Measurements from ENCODE around the gene ADAMTSL1.
"Not testable (repeated sequence)": the region's sequence is repeated elsewhere in the genome, so short reads cannot be mapped to it uniquely, and the experiment has no call there.

ADAMTSL1 gene

DNA sequence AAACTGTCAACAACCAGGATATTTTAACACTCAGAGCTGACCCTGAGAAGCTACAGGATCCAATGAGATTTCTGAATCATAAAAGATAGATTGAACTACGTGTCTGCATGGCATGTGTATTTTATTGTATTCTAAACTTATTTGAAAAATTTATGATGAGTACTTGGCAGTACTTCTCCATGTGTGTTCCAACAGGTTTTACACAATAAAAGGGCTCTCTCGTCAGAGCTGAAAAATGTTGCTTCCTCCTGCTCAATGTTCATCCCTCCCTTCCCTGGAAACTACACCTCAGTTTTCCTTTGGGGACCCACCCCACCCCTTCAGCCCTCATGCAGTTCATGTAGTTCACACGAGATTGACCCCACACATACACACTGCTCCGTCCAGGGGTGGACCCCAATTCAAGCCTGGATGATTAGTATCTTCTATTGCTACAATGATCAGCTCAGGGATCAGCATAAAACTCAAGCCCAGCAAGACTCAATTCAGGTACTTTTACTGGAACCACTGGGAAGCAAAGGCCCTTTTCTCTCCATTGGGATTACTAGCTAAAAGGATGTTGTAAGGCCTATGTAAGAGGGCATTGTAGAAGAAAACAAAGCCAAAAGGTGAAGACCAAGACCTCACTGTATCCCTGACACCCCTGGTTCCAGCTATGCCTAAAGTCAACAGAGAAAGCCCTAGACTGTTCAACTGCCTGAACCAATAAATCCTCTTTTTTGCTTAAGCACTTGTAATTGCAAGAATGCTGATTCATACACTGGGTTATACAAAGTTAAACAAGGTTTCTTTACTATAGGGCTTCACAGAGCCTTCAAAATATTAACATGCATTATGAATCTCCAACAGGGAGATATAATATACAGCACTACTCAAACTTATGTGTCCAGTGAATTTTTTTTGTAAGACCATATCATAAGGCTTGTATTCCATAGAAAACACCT, 446.5 kb downstream of the ADAMTSL1 start:
- in situ Hi-C loops (cut with HindIII; ENCODE audit: low sequenced_read_pairs): no loop called here

- in situ Hi-C loops (cut with HindIII; ENCODE audit: low sequenced_read_pairs): no loop called here
Measured at GRCh38 chr9:18921366-18922075, 447.6 kb downstream of the ADAMTSL1 start.

DNA sequence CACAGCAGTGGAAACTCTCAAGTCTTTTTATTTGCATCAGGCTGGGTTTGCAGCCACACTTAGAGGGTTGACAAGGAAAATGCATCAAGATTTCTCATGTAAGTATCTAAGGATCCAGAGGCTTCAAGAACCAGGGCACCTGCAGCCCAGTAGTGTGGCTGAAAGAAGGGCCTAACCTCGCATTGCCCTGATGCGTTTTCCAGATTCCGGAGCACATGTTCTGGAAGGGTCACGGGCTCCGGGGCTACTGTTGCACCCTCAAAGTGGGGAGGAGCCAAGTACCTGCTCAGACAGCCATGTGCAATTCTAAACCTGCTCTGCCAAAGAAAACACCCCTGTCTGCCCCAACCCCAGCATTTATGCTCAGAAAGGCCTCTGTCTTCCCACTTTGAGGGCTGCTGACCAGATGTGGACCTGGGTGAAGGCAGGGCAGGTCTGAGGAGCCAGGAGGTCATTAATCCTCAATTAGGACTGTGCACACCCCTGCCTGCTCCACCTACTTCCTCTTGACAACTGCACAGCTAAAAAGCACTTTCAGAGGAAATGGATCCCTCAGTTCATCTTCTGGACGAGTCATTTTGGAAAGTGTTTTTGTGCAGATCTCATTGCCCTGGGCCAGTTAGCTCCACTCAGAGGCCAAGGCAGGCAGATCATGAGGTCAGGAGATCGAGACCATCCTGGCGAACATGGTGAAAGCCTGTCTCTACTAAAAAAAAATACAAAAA, 448.4 kb downstream of the ADAMTSL1 start:
- in situ Hi-C loops (cut with HindIII; ENCODE audit: low sequenced_read_pairs): no loop called here

GRCh38 chr9:18923167-18923566, 449.2 kb downstream of the ADAMTSL1 start:
- in situ Hi-C loops (cut with HindIII; ENCODE audit: low sequenced_read_pairs): no loop called here

GRCh38 chr9:18923671-18924430, 449.9 kb downstream of the ADAMTSL1 start:
- in situ Hi-C loops (cut with HindIII; ENCODE audit: low sequenced_read_pairs): no loop called here

DNA sequence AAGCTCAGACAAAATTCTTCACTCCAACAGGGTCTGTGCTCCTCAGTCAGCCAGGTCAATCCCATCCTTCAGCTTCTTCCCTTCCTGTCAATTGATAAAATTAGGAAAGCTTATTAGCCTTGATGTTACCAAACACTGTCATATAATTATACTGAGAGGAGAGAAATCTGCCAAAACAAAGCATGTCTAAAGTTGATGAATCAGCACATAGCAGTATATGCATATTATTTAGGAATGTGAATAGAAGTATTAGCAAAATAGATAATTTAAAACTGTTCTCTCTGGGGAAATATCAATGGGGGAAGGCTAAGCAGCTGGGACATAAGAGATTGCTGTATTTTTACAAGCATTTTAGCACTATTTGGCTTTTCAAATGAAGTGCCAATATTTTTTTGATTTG, 451.9 kb downstream of the ADAMTSL1 start:
- in situ Hi-C loops (cut with HindIII; ENCODE audit: low sequenced_read_pairs): no loop called here

GRCh38 chr9:18926513-18926912, 452.6 kb downstream of the ADAMTSL1 start:
- in situ Hi-C loops (cut with HindIII; ENCODE audit: low sequenced_read_pairs): no loop called here

- in situ Hi-C loops (cut with HindIII; ENCODE audit: low sequenced_read_pairs): no loop called here
Measured at GRCh38 chr9:18928711-18929110, 454.8 kb downstream of the ADAMTSL1 start.

DNA sequence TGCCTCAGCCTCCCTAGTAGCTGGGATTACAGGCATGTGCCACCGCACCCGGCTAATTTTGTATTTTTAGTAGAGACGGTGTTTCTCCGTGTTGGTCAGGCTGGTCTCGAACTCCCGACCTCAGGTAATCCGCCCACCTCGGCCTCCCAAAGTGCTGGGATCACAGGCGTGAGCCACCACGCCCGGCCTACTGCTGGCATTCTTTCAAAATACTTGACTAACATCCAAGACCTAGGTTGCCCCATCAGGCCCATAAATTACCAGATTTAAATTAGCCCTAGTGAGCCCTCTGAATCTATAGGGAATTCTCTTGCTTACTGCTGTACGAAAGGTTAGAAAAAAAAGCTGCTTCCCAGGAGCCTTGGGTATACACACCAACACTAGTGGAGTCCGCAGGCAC, 456.7 kb downstream of the ADAMTSL1 start:
- in situ Hi-C loops (cut with HindIII; ENCODE audit: low sequenced_read_pairs): not testable (repeated sequence)

DNA sequence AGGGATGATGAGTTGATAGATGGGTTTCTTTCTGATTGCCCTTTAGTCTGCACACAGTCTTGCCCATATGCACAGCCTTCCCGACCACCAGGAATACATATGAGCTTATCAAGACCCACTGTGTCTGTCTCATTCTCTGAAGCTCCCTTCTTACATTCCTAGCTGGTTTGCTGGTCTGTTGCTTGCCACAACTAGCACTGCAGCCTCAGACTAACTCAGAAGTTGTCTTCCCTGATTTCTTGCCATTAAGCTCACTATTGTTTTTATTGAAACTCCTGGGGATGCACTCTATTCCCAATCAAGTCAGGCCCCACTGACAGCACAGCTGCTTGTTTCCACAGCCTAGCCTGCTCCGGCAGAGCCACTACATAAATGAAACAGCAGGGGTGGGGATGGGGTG, 461.6 kb downstream of the ADAMTSL1 start:
- in situ Hi-C loops (cut with HindIII; ENCODE audit: low sequenced_read_pairs): no loop called here

DNA sequence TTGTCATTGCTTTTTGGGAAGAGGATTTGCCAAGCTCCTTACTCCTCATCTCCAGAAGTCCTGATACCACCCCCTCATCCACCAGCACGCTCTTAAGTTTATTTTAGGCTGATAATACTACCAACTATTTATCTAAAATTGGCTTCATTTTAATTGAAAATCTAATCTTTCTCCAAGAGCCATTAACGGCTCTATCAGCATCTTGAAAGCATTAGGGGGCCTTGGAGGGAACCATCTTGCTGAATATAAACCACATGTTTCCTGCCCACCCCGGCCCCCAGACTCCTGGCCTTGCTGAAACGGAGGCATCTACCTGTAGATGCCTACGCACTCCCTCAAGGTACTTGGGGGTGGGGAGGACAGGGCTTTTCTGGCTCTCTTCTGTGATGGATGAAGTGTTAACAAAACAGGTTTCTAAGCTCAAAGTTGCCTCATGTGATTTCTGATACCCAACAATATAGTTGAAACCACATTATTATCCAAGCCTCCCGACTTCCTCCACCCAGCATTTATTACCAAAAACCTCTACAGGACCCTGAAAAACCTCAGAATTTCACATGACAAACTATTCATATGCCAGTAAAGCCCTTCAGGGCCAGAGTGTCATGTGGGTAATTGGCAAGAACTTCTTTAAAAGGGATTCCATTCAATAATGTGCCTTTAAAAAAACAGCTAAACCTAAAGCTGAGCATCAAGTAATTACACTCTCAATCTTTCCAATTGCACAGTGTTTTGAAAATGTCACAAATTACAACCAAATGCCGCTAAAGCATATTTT, 462.3 kb downstream of the ADAMTSL1 start:
- in situ Hi-C loops (cut with HindIII; ENCODE audit: low sequenced_read_pairs): no loop called here

GRCh38 chr9:18939943-18940342, 466.0 kb downstream of the ADAMTSL1 start:
- in situ Hi-C loops (cut with HindIII; ENCODE audit: low sequenced_read_pairs): no loop called here

GRCh38 chr9:18941060-18941740, 467.2 kb downstream of the ADAMTSL1 start:
- in situ Hi-C loops (cut with HindIII; ENCODE audit: low sequenced_read_pairs): no loop called here

DNA sequence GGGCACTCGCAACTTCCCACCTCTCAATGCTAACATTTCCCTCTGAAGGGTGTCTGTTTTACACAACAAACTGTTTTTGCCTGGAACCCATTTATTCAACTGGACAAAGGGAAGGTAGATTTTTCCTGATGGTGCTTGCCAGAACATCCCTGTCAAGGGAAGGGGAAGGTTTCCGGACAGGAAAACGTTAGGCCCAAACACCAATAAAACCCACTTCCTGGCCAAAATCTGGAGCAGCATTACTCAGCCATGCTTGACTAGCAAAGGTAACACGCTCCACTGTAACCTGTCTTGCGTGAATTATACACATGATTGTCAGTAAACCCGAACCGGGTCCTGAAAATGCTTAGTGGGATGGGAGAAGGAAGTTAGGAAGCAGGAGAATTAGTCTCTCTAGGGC, 468.8 kb downstream of the ADAMTSL1 start:
- in situ Hi-C loops (cut with HindIII; ENCODE audit: low sequenced_read_pairs): no loop called here

DNA sequence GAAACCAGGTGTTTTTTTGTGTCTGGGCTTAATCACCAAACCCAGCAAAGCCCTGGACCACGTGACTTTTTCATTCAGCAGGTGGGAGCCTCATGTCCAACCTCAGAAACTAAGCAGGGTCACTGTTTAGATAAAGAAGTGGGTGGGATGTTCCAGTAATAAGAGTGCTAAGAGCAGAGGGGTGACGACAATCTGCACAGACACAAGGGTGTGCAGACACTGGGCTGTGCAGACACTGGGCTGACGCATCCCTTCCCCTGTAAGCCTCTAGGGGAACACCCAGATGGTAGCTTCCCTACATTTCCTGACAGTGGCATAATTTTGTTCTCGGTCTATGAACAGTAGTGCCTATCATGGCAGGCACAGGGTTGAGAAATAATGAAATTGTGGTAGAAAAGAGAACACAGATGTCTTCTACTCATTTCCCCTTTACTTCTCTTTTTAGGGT, 474.0 kb downstream of the ADAMTSL1 start:
- in situ Hi-C loops (cut with HindIII; ENCODE audit: low sequenced_read_pairs): no loop called here

DNA sequence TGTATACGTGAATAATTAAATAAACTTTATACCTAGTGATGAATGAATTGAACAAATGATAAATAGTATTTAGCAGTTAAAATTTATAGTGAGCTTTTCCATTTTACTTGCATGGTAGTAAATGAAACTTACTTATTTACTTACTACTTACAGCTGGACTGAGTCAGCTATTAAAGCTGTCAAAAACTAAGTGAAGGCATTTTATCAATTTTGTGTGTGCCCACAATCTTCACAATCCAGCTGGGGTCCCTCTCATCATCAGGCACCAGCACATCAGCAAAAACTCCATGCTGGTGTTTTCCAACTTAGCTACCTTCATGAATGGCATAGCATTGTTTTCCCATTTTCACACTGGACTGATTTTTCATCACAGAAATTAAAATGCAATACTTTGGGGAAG, 478.0 kb downstream of the ADAMTSL1 start:
- in situ Hi-C loops (cut with HindIII; ENCODE audit: low sequenced_read_pairs): no loop called here

DNA sequence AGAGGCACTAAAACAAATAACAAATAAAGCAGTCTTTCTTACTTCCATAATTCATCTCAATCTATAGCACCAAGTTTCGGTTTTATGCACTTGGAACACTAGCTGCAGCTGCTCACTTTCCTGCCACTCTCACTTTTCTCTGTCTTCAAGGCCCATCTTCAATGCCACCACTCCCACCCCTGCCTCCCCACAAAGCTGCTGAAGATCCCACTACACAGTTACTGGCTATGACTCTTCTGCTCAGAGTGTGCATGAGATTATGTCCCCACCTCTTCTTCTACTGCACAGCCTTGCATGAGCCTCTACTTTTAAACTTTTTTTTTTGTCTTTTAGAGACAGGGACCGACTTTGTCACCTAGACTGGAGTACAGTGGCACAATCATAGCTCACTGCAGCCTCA, 481.7 kb downstream of the ADAMTSL1 start:
- in situ Hi-C loops (cut with HindIII; ENCODE audit: low sequenced_read_pairs): no loop called here
